ENCODE results near the gene MGAT2.
"Not testable (repeated sequence)": the region's sequence is repeated elsewhere in the genome, so short reads cannot be mapped to it uniquely, and the experiment has no call there.

The MGAT2 gene

DNA sequence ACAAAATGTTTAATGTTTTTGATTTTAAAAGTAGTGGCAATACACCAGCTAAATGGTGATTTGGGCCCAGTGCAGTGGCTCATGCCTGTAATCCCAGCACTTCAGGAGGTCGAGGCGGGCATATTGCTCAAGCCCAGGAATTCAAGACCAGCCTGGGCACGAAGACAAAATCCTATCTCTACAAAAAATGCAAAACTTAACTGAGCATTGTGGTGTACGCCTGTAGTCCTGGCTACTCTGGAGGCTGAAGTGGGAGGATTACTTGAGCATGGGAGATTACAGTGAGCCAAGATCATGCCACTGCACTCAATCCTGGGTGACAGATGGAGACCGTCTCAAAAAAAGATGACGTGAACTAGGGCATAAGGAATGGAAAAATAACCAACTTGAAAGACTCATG is 4.8 kb upstream of the MGAT2 start:
- no peak for DNase-seq (ENCODE audit: extremely low read depth, low read depth)
- no peak for TF ChIP-seq CTCF (IDR thresholded peaks at IDR 0.05; ENCODE audit: low read depth, low read length)

DNA sequence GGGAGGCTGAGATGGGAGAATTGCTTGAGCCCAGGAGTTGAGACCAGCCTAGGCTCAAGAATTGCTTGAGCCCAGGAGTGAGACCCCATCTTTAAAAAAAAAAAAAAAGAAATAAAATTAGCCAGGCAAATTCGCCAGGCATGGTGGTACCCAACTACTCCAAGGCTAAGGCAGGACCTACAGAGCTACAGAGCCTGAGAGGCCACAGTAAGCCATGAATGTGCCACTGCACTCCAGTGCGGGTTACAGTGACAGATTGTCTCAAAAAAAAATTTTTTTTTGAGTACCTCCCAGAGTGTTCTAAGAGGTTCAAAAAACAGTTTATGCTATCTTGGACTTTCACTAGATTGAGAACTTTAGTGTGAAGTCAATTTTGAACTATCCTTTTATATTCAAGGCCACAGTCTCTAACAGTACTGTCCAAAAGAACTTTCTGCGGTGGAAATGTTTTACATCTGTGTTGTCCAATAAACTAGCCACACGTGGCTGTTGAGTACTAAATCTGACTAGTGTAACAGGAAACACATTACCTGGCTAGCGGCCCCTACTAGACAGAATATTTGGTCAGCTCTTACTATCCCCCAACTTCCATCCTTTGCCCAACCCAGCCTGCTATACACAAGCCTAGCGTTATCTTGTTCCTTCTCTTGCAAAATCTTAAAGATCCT is 2.6 kb upstream of the MGAT2 start:
- no peak for TF ChIP-seq CTCF (IDR thresholded peaks at IDR 0.05; ENCODE audit: low read depth, low read length)
- DNase-seq (ENCODE audit: extremely low read depth, low read depth) = no peak

GRCh38 chr14:49619273-49619672 is 1.3 kb upstream of the MGAT2 start:
- DNase-seq (ENCODE audit: extremely low read depth, low read depth) = not testable (repeated sequence)

GRCh38 chr14:49619730-49620129 is 869 bp upstream of the MGAT2 start:
- no peak for DNase-seq (ENCODE audit: extremely low read depth, low read depth)
- TF ChIP-seq CTCF (IDR thresholded peaks at IDR 0.05; ENCODE audit: low read depth, low read length) = no peak

DNA sequence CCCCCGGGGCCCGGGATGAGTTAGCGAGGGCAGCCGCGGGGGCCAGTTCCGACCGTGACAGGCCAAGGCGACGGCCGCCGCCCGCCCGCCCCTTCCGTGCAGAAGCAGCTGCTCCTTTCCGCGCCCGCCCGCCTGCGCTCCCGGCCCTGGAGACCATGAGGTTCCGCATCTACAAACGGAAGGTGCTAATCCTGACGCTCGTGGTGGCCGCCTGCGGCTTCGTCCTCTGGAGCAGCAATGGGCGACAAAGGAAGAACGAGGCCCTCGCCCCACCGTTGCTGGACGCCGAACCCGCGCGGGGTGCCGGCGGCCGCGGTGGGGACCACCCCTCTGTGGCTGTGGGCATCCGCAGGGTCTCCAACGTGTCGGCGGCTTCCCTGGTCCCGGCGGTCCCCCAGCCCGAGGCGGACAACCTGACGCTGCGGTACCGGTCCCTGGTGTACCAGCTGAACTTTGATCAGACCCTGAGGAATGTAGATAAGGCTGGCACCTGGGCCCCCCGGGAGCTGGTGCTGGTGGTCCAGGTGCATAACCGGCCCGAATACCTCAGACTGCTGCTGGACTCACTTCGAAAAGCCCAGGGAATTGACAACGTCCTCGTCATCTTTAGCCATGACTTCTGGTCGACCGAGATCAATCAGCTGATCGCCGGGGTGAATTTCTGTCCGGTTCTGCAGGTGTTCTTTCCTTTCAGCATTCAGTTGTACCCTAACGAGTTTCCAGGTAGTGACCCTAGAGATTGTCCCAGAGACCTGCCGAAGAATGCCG is 699 bp downstream of the MGAT2 start:
- TF ChIP-seq CTCF (IDR thresholded peaks at IDR 0.05; ENCODE audit: low read depth, low read length) = no peak
- no peak for DNase-seq (ENCODE audit: extremely low read depth, low read depth)

DNA sequence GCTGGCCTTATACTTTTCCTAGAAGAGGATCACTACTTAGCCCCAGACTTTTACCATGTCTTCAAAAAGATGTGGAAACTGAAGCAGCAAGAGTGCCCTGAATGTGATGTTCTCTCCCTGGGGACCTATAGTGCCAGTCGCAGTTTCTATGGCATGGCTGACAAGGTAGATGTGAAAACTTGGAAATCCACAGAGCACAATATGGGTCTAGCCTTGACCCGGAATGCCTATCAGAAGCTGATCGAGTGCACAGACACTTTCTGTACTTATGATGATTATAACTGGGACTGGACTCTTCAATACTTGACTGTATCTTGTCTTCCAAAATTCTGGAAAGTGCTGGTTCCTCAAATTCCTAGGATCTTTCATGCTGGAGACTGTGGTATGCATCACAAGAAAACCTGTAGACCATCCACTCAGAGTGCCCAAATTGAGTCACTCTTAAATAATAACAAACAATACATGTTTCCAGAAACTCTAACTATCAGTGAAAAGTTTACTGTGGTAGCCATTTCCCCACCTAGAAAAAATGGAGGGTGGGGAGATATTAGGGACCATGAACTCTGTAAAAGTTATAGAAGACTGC is 1.5 kb downstream of the MGAT2 start:
- no peak for DNase-seq (ENCODE audit: extremely low read depth, low read depth)
- no peak for TF ChIP-seq CTCF (IDR thresholded peaks at IDR 0.05; ENCODE audit: low read depth, low read length)

- no peak for DNase-seq (ENCODE audit: extremely low read depth, low read depth)
- TF ChIP-seq CTCF (IDR thresholded peaks at IDR 0.05; ENCODE audit: low read depth, low read length) = no peak
Observed at GRCh38 chr14:49623387-49623786, 2.8 kb downstream of the MGAT2 start.
